LoVo (cell line): ENCODE data around the gene TRPM2.

Experiments used
- DNase-seq: peaks from one replicate; pipeline ENCODE4 v3.0.0-alpha.2; 2016; ENCODE audit warnings: low spot score

The TRPM2 gene

GRCh38 chr21:44485254-44485793 is 131.9 kb downstream of the TRPM2 start:
- DNase-seq, result no peak

GRCh38 chr21:44485796-44486195 is 132.4 kb downstream of the TRPM2 start:
- no peak for DNase-seq

- DNase-seq, result no peak
Observed at GRCh38 chr21:44486302-44486701, 132.9 kb downstream of the TRPM2 start.

- no peak for DNase-seq
Observed at GRCh38 chr21:44487831-44488230, 134.4 kb downstream of the TRPM2 start.

GRCh38 chr21:44489962-44490361 is 136.5 kb downstream of the TRPM2 start:
- no peak for DNase-seq

- DNase-seq, result no peak
Observed at GRCh38 chr21:44490405-44490804, 137.0 kb downstream of the TRPM2 start.

- DNase-seq, result no peak
Observed at GRCh38 chr21:44490816-44491215, 137.4 kb downstream of the TRPM2 start.
